HG03064 (cell line): ENCODE measurements around the gene KIF26A.

Experiments
- ATAC-seq: cut with Tn5 transposase; IDR thresholded peaks from one replicate; pipeline ENCODE4 v1.9.1; 2021; ENCODE audit warnings: low read depth; ENCODE audit not compliant: unreplicated experiment

KIF26A gene

DNA sequence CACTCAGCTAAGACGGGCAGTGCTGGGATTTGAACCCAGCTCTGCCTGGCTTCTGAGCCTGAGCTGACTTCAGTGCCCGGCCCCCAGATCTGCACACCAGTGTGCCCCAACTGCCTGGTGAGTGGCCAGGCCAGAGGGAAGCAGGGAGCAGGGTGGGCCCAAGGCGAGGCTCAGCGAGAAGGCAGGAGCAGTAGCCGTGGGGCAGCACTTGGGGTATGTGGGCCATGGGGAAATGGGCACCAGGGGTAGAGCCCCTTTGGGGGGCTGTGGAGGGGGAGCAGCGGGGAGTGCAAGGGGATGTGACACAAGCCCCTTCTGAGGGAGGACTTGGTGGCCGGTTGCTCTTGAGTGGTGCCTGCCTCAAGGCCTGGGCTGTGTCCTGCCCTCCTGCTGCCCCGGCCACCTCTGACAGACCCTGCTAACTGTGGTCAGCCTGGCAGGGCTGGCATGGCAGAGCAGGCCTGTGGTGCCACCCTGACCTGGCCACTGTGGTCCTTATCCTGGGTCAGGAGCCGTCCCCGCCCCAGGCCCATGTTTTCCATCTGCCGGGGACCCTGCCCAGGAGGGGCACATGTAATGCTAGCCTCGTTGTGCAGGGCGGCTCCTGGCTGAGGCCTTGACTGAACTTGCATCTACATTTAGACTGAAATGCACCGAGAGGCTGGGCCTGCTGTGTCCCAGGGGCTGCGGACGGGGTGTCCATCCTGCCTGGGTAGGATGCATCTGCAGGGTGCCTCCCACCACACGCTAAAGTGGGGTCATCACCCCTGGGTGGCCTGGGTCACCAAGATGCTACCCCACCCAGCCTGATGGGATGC lies 90.5 kb downstream of the KIF26A start:
- ATAC-seq: no peak

DNA sequence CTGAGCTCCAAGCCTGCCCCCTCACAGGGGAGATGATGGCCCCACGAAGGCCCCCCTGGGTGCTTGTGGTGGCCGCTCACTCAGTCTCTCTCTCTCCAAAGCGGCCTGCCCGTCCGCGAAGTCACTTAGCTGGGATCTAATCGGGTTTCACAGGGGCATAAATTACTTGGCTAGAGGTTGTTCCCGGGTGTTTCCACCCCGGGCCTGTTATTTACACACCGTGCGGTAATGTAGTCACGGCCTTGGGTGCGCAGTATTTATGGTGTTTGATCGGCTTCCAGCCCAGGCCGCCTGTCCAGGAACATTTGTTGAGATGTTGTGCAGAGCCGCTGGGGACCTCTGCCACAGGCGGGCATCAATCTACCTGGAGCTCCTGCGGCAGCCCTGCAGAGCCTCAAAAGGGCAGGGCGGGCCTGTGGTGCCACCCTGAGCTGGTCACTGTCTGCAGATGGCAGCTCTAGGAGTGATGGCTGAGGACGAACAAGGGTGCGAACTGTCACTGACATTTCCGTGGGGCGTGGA lies 91.2 kb downstream of the KIF26A start:
- ATAC-seq: no peak

DNA sequence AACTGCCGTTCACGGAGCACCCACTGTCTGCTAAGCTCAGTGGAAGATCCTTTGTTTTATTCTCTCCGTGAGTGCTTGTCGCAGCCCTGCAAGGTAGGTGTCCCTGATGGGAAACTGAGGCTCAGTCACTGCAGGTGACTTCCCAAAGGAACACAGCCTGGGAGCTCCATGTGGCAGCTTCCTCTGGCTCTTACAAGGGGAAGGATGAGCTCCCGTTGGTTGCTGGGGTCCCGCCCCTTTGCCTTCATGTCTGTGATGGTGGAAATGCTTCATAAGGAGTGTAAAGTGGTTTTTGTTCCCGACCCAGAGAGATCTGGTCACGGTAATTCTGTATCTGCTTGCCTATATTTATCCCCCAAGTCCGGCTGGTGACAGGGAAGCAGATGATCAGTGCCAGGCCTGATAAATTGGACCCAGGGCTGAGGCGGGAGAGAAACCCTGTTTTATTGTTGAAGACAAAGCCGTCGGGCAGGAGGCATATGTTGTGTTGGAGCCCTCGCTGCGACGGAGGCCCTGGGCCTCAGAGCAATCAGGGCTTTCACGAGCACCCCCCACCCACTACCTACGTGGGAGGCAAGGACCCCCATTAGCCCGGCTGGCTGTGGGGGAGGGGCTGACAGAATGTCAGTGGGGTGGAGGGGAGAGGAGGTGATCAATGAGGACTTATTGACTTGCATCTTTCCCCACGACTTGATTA lies 91.9 kb downstream of the KIF26A start:
- ATAC-seq: no peak
